CD4-positive, alpha-beta T cell treated with Interleukin-12 subunit alpha and Interleukin-12 subunit beta, for 1 hour (primary cell): ENCODE data around the gene CAPN1.
A peak's percentile ranks its signal among the peaks of the same experiment; 100 is the strongest.
"Not testable (repeated sequence)": the region's sequence is repeated elsewhere in the genome, so short reads cannot be mapped to it uniquely, and the experiment has no call there.

Experiments
- DNase-seq: peaks from one replicate; pipeline ENCODE4 v3.0.0-alpha.2; 2020

CAPN1 gene

DNA sequence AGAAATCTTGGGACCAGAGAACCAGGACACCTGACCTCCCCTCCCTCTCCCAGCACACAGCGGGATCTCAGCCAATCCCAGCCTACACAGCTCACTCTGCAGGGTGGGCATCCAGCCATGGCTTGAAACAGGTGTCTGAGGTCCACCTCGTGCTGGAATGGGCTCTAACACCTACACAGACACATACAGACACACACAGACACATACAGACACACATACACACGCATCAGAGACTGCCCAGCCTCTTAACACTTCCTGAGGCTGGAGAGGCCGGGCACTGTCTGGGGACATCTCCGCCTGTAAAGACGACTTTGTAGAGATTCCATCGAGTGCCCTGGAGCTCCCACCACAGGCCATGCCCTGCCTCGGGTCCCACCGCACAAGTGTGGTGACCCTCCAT is 36.7 kb downstream of the CAPN1 start:
- DNase-seq = no peak

DNA sequence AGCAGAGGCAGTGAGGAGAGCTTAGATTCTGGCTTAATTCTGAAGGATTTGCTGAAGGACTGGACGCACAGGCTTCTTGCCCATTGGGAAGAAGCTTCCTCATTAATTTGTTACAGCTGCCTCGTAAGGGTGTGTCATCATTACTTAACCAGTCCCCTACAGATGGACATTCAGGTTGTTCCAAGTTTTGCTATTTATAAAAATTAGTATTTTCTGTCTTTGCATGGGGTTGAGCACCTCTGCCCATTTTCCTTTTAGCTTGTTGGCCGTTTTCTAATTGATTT is 38.1 kb downstream of the CAPN1 start:
- DNase-seq = no peak

DNA sequence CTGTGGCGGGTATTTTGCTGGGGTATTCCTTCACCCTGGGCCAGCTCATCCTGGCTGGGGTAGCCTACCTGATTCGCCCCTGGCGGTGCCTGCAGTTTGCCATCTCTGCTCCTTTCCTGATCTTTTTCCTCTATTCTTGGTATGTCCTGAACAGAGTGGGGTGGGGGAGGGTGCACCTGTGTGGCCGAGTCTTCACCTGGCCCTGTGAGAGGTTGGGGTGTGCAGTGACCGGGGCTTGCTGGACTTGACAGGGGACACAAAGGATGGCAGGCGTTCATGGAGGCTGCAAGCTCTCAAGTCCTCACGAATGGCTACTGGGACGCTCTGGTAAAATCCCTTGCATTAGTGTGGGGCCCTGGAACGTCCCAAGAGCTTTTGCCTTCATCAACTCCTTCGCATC is 39.3 kb downstream of the CAPN1 start:
- DNase-seq = no peak

DNA sequence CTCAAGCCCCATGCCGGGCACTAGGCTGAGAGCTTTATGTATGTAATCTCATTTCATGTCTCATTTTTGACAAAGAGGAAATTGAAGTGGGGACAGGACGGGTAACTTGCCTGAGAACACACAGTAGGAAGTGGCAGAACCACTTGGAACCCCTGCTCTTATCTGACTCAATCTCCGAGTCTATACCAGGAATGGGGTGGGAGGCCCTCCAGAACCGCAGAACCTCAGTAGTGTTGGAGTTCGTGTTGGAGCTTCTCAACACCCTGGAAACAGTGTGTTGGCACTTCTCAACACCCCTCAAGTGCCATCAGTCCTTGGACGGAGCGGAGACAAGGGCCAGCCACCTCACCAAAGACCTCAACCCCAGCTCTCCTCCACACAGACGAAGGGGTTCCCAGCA is 41.3 kb downstream of the CAPN1 start:
- no peak for DNase-seq

DNA sequence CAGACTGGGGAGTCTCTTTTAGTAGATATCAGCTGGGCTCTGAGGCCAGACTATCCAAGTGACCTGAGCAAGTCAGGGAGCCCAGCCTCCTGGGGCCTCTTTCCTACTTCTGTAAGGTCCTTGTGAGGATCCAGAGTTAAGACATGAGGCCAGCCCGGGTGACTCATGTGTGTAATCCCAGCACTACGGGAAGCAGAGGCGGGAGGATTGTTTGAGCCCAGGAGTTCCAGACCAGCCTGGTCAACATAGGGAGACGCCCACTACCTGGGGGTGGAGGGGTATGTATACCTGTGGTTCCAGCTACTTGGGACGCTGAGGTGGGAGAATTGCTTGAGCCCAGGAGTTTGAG is 43.2 kb downstream of the CAPN1 start:
- DNase-seq = no peak

DNA sequence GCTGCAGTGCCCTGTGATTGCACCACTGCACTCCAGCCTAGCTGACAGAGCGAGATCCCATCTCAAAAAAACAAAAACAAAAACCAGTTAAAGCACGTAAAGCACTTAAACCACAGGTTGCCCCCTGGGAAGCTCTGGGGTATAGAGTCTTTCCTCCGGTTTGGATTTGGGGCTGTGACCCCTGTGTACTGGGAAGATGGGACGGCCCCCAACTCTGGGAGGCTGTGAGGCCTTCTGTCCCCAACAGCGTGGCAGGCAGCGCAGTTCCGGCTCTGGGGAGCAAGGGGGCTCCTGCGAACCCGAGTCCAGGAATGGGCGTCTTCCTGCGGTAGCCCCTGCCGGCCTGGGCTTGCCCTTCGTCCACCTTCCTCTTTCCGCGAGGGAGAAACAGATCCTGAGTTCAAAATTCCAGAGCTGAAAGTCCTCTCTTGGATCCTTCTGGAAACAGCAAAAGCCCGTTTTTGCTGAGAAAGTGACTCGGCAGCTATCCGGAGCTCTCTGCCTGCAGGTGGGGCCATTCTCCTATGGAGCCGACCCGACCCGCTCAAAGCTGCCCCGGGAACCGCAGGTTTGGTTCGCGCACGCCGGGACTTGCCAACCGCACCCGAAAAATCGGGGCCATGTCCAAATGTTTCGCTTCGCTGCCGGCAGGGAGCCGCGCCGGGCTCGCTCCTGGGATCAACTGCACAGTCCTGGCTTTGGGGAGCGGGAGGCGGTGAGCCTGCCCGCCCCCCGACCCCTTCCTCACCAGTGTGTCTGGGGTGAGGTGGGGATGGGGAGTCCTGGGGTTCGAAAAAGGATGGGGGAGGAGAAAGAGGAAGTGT is 43.8 kb downstream of the CAPN1 start:
- DNase-seq = peak; percentile 58

DNA sequence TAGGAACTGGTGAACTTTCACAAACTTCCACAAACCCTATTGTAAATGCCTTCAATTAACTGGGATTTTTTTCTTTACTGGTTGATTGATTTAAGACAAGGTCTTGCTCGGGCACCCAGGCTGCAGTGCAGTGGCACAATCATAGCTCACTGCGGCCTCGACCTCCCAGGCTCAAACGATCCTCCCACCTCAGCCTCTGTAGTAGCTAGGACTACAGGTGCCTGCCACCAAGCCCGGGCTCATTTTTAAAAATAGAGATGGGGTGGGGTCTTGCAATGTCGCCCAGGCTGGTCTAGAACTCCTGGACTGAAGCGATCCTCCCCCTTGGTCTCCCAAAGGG is 44.3 kb downstream of the CAPN1 start:
- no peak for DNase-seq

DNA sequence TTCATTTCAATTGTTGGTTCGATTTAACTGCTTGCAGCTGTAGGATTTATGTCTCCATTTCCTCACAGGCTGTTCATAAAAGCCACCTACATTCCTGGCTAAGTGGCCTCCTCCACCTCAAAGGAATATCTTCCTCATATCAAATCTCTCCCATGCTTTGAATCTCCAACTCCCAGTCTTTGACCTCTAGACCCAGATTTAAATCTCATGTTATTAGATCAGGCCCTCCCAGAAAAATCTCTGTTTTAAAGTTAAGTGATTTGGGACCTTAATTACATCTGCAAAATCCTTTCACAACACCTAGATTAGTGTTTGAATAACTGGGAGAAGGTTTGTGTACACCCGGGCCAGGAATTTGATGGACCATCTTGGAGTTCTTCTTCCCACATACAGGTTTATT is 46.2 kb downstream of the CAPN1 start:
- no peak for DNase-seq

DNA sequence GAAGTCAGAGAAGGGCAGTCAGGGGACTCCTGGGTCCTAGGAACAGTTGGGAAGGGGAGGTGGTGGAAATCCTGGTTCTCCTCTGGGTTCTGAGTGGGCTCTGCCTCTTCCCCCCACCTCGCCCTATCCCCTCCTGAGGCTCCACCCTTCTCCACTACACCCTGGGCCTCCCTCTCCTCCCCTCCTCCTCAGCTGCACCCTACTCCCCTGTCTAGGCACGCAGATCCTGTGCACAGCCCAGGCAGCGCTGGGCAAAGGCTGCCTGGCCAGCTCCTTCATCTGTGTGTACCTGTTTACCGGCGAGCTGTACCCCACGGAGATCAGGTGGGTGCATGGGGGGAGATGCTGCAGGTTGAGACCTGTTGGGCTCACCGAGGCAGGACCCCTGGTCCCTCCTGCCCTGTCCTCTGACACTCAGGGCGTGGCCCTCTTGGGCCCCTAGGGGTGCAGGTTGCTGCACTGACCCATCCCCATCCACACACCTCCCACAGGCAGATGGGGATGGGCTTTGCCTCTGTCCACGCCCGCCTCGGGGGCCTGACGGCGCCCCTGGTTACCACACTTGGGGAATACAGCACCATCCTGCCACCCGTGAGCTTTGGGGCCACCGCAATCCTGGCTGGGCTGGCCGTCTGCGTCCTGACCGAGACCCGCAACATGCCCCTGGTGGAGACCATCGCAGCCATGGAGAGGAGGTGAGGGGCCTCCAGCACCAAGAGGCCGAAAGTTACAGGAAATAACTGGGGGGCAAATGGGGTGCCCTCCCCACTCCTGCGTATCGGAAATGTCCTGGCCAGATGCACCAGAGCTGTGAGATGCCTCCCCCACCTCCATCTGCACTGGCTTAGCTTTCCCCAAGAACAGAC is 54.7 kb downstream of the CAPN1 start:
- DNase-seq = no peak

DNA sequence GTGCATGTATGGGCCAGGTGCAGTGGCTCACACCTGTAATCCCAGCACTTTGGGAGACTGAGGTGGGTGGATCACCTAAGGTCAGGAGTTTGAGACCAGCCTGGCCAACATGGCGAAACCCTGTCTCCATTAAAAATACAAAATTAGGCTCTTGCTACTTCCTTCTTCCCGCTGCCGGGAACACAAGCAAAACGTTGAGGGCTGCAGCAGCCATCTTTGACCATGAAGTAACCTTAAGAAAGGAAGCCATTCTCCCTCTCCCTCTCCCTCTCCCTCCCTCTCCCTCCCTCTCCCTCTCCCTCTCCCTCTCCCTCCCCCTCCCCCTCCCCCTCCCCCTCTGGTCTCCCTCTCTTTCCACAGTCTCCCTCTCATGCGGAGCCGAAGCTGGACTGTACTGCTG is 56.6 kb downstream of the CAPN1 start:
- DNase-seq = not testable (repeated sequence)

DNA sequence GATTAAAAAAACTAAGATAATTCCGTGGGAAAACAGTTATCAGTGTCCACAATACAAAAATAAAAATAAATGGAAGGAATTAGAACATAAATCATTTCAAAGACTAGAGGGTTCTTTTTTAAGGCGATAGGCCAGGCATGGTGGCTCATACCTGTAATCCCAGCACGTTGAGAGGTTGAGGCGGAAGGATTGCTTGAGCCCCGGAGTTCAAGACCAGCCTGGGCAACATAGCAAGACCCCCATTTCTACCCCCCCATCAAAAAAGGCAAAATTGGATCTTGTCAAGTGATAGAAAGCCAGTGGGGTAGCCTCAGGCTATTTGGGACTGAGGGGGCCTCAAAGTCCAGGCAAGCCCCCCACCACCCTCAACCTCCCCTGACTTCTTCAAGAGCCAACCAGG is 59.4 kb downstream of the CAPN1 start:
- no peak for DNase-seq

DNA sequence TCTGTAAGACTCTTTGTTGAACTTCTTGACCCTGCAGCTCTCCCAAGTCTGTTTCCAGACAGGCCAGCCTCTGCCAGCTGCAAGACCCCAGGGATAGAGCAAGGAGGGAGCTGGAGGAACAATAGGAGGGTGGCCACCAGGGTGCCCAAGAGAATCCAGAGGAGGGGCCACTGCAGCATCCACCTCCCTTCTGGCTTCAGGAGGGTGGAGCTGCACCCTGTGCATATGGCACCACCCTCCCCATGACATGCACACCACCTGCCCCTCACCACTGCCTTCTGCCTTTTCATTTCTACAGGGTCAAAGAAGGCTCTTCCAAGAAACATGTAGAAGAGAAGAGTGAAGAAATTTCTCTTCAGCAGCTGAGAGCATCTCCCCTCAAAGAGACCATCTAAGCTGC is 60.0 kb downstream of the CAPN1 start:
- DNase-seq = no peak

DNA sequence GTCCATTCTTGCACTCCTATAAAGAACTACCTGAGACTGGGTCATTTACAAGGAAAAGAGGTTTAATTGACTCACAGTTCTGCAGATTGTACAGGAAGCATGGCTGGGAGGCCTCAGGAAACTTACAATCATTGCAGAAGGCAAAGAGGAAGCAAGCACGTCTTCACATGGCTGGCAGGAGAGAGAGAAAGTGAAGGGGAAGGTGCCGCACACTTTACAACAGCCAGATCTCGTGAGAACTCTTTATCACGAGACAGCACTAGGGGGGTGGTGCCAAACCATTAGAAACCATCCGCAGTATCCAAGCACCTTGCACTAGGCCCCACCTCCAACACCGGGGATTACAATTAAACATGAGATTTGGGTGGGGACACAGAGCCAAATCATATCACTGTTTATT is 60.7 kb downstream of the CAPN1 start:
- DNase-seq = no peak

DNA sequence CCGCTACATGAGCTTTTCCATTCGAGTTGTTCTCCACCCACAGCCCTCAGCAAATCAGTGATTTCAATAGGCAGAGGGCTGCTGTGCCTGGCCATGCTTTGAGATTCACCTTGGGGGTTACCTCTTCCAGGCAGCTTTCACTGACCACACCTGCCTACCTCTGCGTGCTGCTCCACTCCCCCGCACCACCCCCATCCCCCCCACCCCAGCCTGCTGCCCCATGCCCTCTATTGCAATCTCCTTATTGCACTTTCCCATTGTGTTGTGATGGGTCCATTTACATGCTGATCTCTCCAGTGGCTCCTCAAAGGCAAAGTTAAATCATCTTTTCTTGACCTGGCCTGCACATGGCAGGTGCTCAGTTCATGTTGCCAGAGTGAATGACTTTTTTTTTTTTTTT is 62.1 kb downstream of the CAPN1 start:
- no peak for DNase-seq

DNA sequence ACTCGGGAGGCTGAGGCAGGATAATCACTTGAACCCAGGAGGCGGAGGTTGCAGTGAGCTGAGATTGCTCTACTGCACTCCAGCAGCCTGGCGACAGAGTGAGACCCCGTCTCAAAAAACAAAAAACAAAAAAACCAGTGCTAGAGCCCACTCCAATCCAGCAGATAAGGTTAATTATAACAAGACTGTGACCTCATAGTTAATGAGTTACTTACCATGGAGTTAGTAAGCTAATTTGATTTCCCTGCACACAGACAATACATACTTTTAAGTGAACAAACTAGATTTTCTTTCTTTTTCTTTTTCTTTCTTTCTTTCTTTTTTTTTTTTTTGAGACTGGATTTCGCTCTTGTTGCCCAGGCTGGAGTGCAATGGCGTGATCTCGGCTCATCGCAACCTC is 63.3 kb downstream of the CAPN1 start:
- not testable (repeated sequence) for DNase-seq

DNA sequence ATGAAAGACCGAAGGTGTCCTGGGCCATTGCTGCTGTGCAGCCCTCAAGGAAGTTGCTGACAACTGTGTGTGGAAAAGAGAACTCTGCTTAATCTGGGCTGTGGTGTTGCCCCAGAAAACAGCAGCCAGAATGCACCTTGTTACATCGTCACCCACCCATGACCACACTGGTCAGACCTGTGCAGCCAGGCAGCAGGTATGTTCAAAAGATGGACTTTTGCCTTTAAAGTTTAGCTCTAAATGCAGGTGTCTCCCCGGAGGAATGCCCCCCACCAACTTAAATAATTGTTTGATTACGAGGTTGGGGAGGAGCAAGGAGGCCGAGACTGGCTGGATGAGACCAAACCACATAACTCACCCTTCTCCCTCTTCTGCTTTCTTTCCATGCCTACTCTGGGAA is 64.8 kb downstream of the CAPN1 start:
- no peak for DNase-seq

DNA sequence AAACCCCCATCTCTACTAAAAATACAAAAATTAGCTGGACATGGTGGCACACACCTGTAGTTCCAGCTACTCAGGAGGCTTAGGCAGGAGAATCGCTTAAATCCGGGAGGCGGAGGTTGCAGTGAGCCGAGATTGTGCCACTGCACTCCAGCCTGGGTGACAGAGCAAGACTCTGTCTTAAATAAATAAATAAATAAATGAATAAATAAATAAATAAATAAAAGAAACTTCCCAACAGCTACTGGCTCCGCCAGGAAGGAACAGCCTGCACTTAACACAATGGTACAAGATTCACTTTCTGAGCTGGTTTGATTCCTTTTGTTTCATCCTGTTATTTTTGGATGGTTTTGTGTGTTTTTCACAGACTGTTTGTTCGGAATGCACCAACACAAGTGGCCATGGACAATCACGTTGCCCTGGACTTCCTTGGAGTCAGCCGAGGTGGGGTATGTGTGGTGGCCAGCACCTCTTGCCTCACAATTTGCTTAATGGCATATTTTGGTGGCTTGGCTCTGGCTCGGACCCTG is 66.5 kb downstream of the CAPN1 start:
- not testable (repeated sequence) for DNase-seq

DNA sequence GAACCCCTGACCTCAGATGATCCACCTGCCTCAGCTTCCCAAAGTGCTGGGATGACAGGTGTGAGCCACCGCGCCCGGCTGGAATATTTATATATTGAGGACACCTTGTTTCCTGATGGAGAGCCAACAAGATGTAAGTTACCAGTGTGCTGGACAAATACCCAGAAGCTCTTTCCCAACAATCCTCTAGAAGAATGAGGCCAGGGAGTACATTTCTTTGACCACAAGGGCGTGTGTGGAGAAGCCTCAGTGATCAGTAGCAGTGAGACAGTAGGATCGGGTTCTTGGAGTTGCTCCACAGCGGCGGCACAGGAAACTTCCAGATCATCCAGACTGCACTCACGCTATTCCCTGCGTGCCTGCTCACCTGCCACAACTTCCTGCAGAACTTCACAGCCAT is 69.7 kb downstream of the CAPN1 start:
- DNase-seq = no peak

DNA sequence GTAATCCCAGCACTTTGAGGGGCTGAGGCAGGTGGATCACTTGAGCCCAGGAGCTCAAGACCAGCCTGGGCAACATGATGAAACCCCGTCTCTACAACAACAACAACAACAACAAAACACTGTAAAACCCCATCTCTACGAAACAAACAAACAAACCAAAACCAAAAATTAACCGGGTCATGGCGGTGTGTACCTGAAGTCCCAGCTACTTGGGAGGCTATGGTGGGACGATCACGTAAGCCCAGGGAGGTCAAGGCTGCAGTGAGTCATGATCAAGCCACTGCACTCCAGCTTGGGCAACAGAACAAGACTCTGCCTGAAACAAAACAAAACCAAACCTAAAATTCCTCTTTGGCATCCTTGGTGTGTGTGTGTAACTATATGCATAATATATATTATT is 73.0 kb downstream of the CAPN1 start:
- DNase-seq = no peak

DNA sequence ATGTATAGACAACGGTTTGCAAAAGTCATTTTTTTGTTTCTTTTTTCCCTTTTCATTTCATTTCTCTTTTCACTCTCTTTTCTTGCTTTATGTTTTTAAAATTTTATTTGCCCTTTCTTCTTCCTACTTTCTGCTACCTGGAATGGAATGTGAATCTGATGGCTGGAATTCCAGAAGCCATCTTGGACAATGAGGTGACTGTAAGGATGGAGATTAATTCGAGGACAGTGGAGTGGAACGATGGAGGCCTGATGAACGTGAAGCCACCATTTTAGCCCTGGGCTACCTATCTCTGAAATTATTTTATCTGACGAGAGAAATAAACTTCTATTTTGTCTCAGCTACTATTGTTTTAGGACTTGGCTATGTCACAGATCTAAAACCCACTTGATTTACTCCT is 77.3 kb downstream of the CAPN1 start:
- no peak for DNase-seq

DNA sequence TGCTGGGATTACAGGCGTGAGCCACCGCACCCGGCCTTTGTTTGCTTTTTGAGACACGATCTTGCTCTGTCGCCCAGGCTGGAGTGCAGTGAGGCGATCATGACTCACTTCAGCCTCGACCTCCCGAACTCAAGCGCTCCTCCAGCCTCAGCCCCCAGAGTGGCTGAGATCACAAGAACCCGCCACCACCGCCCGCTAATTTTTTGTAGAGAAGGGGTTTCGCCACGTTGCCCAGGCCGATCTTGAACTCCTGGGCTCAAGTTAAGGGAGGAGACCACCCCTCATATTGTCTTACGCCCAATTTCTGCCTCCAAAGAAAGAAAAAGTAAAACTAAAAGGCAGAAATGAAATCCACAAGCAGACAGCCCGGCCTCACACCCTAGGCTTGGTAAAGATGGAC is 78.6 kb downstream of the CAPN1 start:
- no peak for DNase-seq

DNA sequence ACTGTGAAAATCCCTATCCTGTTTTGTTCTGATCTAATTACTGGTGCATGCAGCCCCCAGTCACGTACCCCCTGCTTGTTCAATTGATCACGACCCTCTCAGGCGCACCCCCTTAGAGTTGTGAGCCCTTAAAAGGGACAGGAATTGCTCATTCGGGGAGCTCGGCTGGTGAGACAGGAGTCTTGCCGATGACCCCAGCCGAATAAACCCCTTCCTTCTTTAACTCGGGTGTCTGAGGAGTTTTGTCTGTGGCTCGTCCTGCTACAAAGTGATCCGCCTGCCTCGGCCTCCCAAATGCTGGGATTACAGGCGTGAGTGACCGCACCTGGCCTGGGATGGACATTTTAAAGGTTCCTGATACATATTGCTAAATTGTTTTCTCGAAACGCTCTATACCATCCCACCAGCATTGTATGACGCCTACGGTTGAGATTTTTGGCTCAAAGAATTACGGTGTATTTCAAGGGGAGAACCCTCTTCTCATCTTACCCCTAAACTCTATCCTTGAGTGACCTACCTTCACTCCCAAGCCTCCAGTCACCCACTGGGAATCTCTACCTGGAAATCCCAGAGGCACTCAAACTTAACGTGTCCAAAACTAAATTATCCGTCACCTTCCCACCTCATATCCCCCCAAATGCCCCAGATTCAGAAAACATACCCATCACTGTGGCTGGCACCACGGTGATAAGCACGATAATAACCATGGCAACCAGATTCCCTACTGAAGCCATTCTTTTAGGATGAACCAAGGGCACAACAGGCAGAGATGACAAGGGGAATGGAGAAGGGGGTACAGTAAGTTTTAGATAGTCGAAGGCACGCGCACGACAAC is 79.2 kb downstream of the CAPN1 start:
- no peak for DNase-seq
